GM18505 (cell line): ENCODE results near the gene NRARP.

Experiments
- ATAC-seq: cut with Tn5 transposase; IDR thresholded peaks from one replicate; pipeline ENCODE4 v1.9.1; 2021; ENCODE audit not compliant: unreplicated experiment
- POLR2A ChIP-seq: IDR thresholded peaks from 4 replicates; pipeline ENCODE4 v1.6.1; 2011; ENCODE audit warnings: borderline replicate concordance; ENCODE audit not compliant: insufficient read depth, insufficient read length; ENCODE audit errors: extremely low read depth

NRARP gene

GRCh38 chr9:137326445-137327065 is 24.5 kb upstream of the NRARP start:
- TF ChIP-seq POLR2A, result no peak
- ATAC-seq, result peak; percentile 56

DNA sequence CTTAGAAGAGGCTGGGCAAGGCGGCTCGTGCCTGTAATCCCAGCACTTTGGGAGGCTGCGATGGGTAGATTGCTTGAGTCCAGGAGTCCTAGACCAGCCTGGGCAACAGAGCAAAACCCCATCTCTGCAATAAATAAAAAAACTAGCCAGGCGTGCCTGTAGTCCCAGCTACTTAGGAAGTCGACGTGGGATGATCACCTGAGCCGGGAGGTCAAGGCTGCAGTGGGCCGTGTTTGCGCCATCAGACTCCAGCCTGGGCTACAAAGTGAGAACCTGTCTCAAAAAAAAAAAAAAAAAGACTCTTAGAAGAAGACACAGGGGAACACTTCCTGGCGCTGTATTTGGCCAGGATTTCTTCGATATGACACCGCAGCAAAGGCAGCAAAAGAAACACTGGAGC is 23.7 kb upstream of the NRARP start:
- no peak for ATAC-seq
- TF ChIP-seq POLR2A, result no peak

- ATAC-seq, result no peak
- no peak for TF ChIP-seq POLR2A
Observed at GRCh38 chr9:137325124-137325523, 23.1 kb upstream of the NRARP start.

- TF ChIP-seq POLR2A, result no peak
- no peak for ATAC-seq
Observed at GRCh38 chr9:137323531-137324331, 21.7 kb upstream of the NRARP start.

DNA sequence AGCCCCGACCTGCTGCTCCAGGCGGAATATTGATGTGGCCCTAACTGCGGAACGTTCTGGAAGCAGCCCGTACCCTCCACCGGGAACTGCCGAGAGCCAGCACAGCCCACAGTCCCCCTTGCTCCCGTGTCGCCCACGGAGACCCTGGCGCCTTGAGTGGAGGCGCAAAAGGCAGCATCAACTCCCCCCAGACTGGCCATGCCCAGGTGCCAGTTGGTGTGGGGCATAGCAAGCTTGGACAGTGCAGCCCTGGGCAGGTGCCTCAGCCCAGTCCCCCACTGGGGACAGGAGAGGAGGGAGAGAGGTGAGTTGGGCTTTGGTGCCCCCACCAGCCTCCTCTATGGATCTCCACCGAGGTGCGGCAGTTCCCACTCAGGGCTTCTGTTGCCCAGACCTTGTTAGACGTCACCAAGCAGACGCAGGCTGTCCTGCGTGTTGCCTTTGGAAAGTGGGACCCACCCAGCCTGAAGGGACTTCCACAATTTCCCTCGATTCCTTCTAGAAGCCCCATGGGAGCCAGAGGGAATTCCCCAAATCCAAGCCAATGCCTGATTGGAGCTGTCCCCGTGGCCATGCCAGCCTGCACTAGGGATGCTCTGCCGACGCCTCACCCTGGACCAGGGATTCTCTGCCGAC is 19.8 kb upstream of the NRARP start:
- ATAC-seq, result no peak
- TF ChIP-seq POLR2A, result no peak

DNA sequence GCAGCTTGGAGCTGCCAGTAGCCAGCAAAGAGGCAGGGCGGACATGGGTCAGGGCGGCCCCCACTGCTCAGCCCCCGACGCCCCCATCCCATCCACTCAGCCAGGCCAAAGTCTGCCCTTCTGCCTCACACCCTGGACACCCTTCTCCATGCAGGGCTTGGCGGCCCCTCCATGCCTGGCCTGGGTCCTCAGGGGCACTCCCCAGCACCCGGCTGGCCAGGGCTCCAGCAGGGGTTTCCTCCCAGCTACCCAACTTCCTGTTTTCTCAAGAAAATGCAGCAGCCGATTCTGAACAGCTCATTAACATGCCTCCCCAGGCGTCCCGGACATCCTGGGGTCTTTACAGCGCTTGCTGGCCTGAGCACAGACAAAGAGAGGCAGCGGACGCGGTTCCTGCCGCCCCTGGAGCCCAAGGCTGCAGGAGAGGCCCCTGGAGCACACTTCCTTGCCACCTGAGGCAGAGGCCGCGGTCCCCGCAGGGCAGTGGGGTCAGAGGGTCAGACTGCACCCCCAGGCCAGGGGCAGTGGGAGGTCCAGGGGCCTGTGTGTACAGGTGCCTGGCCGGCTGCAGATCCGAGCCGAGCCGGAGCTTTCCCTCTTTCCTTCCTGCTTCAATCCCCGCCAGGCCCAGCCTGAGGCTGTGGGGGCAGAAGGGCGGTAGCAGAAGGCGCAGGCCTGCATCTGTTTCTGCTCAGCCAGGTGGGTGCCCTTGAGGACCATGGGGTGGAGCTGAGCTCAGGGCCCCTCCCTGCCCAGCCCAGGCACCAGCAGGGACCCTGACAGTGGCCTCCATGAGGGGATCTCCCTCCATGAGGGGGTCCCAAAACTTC is 18.7 kb upstream of the NRARP start:
- no peak for TF ChIP-seq POLR2A
- ATAC-seq, result no peak

DNA sequence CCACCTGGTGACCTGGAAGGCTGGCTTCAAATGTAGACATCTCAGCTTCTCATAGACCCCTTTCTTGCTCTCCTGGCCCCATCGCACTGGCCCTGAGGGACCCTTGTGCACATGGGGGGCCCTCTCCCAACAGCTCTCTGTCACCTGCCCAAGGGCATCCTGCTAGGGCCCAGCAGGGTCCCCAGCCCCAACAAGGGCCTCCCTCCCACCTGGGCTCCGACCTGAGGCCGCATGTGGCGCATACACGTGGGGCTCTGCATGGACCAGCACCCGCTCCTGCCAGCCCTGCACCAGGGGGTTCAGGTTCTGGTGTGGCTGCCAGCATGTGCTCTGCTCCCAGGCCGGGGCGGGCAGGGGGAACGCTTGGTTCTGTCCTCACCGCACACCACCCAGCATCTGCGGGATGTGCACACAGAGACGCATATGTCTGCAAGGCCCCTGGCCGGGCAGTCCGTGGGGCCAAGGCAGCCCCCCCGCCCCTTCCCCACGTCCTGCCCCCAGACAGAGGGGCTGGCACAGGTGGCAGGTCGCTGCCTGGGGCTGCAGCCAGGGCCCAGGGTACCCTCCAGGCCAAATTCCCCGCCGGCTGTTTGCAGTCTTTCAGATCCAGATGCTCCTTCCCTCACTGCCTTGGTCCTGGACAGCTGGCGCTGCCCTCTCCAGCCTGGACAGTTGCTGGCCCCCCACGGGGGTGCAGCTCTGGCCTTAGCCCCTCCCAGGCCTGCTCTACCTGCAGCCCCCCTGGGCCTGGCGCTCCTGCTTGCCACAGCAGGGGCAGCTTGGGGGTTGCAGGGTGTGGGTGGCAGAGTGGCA is 17.9 kb upstream of the NRARP start:
- TF ChIP-seq POLR2A, result no peak
- ATAC-seq, result no peak

DNA sequence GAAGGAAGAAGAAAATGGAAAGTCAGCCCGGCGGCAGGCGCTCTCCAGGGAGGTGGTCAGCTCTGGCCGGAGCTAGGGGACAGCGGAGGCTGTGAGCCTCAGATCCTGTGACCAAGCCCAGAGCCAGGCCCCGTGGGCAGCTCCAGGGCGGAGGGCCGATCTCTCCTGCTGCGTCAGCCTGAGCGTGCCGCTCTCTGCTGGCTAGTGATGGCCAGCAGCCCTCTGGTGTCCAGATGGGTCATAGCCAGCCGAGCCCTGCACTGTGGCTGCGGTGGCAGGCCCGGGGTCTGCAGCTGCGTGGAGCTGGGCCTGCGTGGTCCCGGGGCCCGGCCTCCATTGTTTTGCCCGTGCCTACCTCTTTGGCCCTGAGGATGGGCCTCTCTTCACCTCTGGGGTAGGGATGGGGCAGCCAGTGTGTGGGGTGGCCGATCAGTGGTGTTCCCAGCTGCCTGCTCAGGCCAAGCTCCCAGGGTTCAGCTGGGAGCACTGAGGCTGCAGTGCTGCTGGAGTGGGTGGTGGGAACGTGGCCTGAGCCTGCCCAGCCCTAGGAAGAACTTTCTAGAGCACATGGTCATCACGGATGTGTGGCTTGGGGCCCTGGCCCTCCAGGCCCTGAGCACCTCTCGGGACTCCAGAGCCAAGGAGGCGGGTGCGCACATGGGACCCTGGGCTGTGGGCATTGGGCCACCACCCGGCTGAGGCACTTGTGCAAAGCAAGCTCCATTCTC is 17.1 kb upstream of the NRARP start:
- no peak for ATAC-seq
- TF ChIP-seq POLR2A, result no peak

DNA sequence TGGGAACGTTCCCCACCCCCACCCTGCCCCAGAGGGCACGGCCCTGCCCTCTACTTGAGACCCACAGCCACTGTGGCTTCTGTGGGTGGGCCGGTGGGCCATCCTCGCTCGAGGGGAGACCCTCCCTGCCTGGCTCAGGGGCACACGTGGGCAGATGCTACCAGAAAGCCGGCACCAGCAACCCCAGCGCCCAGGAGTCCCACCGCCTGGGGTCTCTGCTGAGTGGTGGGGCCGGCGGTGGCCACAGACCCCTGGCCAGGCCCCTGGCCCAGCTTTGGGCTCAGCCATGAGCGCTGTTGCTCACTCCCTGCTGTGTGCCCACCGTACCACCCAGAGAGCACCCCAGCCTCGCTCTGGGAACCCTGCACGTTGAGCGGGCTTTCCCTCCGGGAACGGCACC is 16.5 kb upstream of the NRARP start:
- no peak for TF ChIP-seq POLR2A
- ATAC-seq, result no peak

DNA sequence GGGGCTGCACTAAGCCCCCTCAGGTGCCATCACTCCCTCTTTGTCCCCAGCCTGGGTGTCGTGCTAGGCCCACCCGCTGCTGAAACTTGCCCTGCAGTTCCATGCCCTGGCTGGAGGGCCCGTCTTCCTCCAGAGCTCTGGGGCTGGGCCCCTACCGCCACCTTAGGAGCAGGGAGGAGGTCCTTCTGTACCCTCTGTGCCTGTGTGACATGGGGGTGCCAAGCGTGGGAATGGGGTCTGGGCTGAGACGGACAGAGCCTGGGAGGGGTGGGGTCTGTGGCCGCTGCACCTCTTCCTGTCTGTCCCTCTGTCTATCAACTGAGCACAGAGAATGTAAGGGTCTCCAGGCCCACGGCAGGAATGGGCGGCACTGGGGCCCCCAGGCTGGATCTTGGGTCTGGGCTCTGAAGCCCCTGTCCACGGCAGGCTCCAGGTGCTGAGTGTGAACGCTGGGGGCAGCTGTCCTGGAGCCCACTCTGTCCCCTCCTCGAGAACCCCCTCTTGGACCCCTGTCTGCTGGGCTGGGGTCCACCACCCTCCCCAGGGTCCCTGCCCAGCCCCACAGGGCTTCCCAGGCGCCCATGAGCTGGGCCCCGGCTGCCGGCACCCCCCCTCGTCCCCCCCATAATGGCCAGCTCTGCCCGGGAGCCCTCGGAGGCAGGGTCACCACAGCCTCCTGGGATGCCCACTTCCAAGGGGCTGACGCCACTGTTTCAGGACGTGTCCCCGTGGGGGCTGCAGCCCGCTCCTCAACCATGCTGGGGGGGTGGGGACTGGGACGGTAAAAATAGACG is 15.8 kb upstream of the NRARP start:
- no peak for TF ChIP-seq POLR2A
- no peak for ATAC-seq

DNA sequence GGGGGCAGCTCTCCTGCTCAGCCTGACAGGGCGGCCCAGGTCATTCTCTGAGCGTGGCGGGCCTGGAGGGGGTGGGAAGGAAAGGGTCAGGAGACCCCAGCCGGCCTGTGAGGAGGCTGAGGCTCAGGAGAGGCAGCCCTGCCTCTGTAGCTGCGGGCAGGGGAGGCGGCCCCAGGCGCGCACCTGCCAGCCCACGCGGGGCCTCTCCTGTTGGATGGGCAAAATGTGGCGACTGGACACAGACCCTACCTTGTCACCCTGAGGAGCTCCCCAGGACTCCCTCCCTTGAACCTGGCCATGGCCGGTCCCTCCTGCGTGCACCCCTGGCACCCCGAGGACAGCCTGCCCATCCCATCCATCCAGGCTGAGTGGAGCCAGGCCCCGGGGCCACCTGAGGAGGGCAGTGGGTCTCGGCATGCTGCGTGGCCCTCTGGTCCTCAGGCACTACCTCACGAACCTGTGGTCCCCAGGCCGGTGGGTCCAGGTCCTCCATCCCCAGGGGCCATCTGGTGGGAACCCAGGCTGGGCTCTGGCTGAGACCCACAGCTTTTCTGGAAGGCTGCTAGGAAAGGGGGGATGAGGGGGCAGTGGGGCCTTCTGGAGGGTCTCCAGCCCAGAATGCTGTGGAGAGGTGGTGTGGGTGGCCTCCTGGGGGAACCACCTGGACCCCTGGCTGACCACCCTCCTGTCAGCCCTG is 15.1 kb upstream of the NRARP start:
- TF ChIP-seq POLR2A, result no peak
- ATAC-seq, result no peak
